B cell (primary cell): Measurements from ENCODE around the gene CD247. TPM values are rescaled to one million over a fixed set of nuclear protein-coding genes. Genes with fewer than 3 reads are reported as not detected.

Experiments
- ATAC-seq: fragments of 200-7000 bp; cut with Tn5 transposase; one replicate; pipeline ENCODE4 v1.10.0; 2021; ENCODE audit warnings: low read depth, mild to moderate bottlenecking, moderate number of reproducible peaks, moderate library complexity
- CTCF ChIA-PET: fragments of 350-600 bp; sonication (Branson Sonifier 250); formaldehyde crosslinking; loops from one replicate; lab custom pipeline; 2021; ENCODE audit warnings: antibody characterized with exemption, inconsistent platforms; lab: Charles Lee
- POLR2A ChIA-PET: fragments of 350-600 bp; sonication (Branson Sonifier 250); formaldehyde crosslinking; loops from one replicate; lab custom pipeline; 2021; ENCODE audit warnings: antibody characterized with exemption; lab: Charles Lee
- DNase-seq: peaks from one replicate; pipeline ENCODE4 v3.0.0; 2013
- H2AFZ ChIP-seq: 2 replicates; pipeline ENCODE4 v1.6.1; 2012; ENCODE audit warnings: mild to moderate bottlenecking, low read depth, low read length; ENCODE audit not compliant: insufficient read depth, poor library complexity, severe bottlenecking
- H3K27ac ChIP-seq, 2 donors: 1 replicate in 1 of 2; 2 replicates in 1 of 2; pipeline ENCODE4 v1.5.1; 2012 to 2013; ENCODE audit warnings: low read length in 2 of 2, mild to moderate bottlenecking in 2 of 2, moderate library complexity in 1 of 2
- H3K27me3 ChIP-seq, 4 experiments: fragments of 200-600 bp in 1 of 4; sonication (generic) in 1 of 4; replicated peaks in 1 of 4; 1 replicate in 2 of 4; 2 replicates in 2 of 4; pipeline versions ENCODE4 v1.6.1 to v1.7.0; 2013 to 2016; ENCODE audit warnings: low read length in 3 of 4, mild to moderate bottlenecking in 2 of 4, mixed read lengths in 1 of 4, moderate library complexity in 1 of 4; ENCODE audit not compliant: insufficient read depth in 4 of 4, control insufficient read depth in 3 of 4; ENCODE audit errors: control extremely low read depth in 1 of 4
- H3K36me3 ChIP-seq, 2 experiments: replicated peaks in 1 of 2; 1 replicate in 1 of 2; 2 replicates in 1 of 2; pipeline versions ENCODE4 v1.6.1 to v1.7.1; 2013; ENCODE audit warnings: low read length in 1 of 2; ENCODE audit not compliant: insufficient read depth in 2 of 2, control insufficient read depth in 1 of 2; ENCODE audit errors: control extremely low read depth in 1 of 2, extremely low read depth in 1 of 2
- H3K4me1 ChIP-seq, 2 donors: fragments of 200-600 bp in 1 of 2; sonication (generic) in 1 of 2; 1 replicate in 1 of 2; 2 replicates in 1 of 2; pipeline versions ENCODE4 v1.5.1 to v1.6.1; 2013 to 2017; ENCODE audit warnings: low read length in 2 of 2; ENCODE audit not compliant: control insufficient read depth in 2 of 2, insufficient read depth in 2 of 2
- H3K4me2 ChIP-seq: replicated peaks from 2 replicates; pipeline ENCODE3; 2012; ENCODE audit warnings: mild to moderate bottlenecking, low read depth, low read length; ENCODE audit not compliant: poor library complexity, severe bottlenecking
- H3K4me3 ChIP-seq, 5 experiments: fragments of 200-600 bp in 1 of 5; sonication (generic) in 1 of 5; 1 replicate in 3 of 5; 2 replicates in 2 of 5; pipeline versions ENCODE4 v1.5.1 to v1.7.0; 2011 to 2016; ENCODE audit warnings: low read length in 4 of 5, mild to moderate bottlenecking in 4 of 5, low read depth in 2 of 5, control low read depth in 1 of 5, moderate library complexity in 1 of 5; ENCODE audit not compliant: insufficient read depth in 1 of 5; ENCODE audit errors: control extremely low read depth in 1 of 5, extremely low read depth in 1 of 5
- H3K79me2 ChIP-seq: fragments of 200-600 bp; sonication (generic); one replicate; pipeline ENCODE4 v1.6.0; 2016; ENCODE audit warnings: low read length; ENCODE audit not compliant: control insufficient read depth, insufficient read depth
- H3K9ac ChIP-seq: fragments of 200-600 bp; sonication (generic); 2 replicates; pipeline ENCODE4 v1.6.1; 2017; ENCODE audit warnings: mild to moderate bottlenecking, low read length, moderate library complexity
- H3K9me3 ChIP-seq, 3 donors: one replicate each; pipeline versions ENCODE4 v1.6.1 to v1.7.1; 2013; ENCODE audit warnings: low read length in 2 of 3; ENCODE audit not compliant: control insufficient read depth in 2 of 3, insufficient read depth in 1 of 3; ENCODE audit errors: control extremely low read depth in 1 of 3
- H4K20me1 ChIP-seq: 2 replicates; pipeline ENCODE4 v1.6.0; 2012; ENCODE audit warnings: mild to moderate bottlenecking, low read length; ENCODE audit not compliant: insufficient read depth, control insufficient read depth, poor library complexity, severe bottlenecking
- H3K27ac Mint-ChIP-seq: one replicate; pipeline ENCODE4 v1.8.0; 2021; ENCODE audit warnings: mixed read lengths
- H3K27me3 Mint-ChIP-seq: one replicate; pipeline ENCODE4 v1.8.0; 2021; ENCODE audit warnings: mixed read lengths
- H3K4me1 Mint-ChIP-seq: one replicate; pipeline ENCODE4 v1.8.0; 2021; ENCODE audit warnings: mixed read lengths
- H3K4me3 Mint-ChIP-seq: one replicate; pipeline ENCODE4 v1.8.0; 2021; ENCODE audit warnings: mixed read lengths
- H3K9me3 Mint-ChIP-seq: one replicate; pipeline ENCODE4 v1.8.0; 2022; ENCODE audit warnings: mixed read lengths; ENCODE audit not compliant: insufficient read depth
- EZH2 ChIP-seq: IDR thresholded peaks from 2 replicates; pipeline ENCODE4 v1.6.1; 2012; ENCODE audit warnings: borderline replicate concordance, low read depth, mild to moderate bottlenecking, moderate library complexity, low read length; ENCODE audit not compliant: insufficient read depth, poor library complexity, severe bottlenecking
- WGBS: methylation state at CpG from one replicate; pipeline ENCODE4 v1.1.5; 2013; ENCODE audit warnings: missing lambda C conversion rate; ENCODE audit not compliant: insufficient coverage; 5-methylcytosine and 5-hydroxymethylcytosine counted together
- intact Hi-C: fragments of 100-400 bp; cut with micrococcal nuclease; formaldehyde crosslinking; loops from one replicate; pipeline ENCODE4 v1.10.0; 2022
- polyA plus RNA-seq: library from polyadenylated mRNA; depleted of rRNA; stranded (reverse); fragments of >200 nt; gene quantifications from 2 replicates; pipeline ENCODE4 v1.2.3, GENCODE V29; 2012
- total RNA-seq, 2 donors: library from RNA; stranded (reverse); fragments of 120-200 nt in 1 of 2; gene quantifications; 1 replicate in 1 of 2; 2 replicates in 1 of 2; pipeline versions ENCODE4 v1.2.3 to v1.2.4, GENCODE V29; 2013 to 2022
- TF ChIP-seq, protein P1 (sequence below): fragments of 200-600 bp; IDR thresholded peaks from one replicate; pipeline ENCODE4 v1.8.0; 2022; ENCODE audit warnings: antibody characterized with exemption, mild to moderate bottlenecking

The CD247 gene
- total and polyA plus RNA-seq, 2 donors (not counting 1 experiment from before 2014, with no cell fraction given): 2.5 to 10.8 TPM

DNA sequence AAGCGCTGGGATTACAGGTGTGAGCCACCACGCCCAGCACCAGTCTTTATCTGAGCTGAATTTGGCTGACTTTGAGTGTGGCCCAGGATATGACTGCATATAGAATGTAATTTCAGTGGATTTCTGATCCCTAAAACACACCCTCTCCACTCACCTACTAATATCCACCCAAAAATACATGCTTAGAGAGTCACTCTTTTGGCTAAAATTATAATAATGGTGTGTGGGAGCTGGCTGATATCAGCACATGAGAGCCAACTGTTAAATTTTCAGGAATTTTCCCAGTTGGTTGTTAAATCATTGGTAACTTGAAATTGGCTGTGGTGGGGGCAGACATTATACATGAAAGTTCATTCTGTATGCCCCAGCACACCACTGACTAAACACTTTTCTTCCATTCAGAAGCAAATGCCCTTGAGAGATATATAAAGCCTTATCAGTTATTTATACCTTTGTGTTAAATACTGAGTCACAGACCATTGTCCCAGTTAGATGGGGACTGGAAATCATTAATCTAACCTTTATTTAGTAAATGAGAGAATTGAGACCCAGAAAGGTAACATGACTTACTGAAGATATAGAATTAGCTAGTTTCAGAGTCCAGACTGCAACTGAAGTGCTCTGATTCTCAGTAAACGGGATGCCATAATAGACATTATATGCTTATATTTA, 9.9 kb upstream of the CD247 start:
- TF ChIP-seq, protein P1, sequence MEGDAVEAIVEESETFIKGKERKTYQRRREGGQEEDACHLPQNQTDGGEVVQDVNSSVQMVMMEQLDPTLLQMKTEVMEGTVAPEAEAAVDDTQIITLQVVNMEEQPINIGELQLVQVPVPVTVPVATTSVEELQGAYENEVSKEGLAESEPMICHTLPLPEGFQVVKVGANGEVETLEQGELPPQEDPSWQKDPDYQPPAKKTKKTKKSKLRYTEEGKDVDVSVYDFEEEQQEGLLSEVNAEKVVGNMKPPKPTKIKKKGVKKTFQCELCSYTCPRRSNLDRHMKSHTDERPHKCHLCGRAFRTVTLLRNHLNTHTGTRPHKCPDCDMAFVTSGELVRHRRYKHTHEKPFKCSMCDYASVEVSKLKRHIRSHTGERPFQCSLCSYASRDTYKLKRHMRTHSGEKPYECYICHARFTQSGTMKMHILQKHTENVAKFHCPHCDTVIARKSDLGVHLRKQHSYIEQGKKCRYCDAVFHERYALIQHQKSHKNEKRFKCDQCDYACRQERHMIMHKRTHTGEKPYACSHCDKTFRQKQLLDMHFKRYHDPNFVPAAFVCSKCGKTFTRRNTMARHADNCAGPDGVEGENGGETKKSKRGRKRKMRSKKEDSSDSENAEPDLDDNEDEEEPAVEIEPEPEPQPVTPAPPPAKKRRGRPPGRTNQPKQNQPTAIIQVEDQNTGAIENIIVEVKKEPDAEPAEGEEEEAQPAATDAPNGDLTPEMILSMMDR: no peak
- no peak for TF ChIP-seq EZH2
- no peaks in the 10 kb centered on the region for H3K4me1 Mint-ChIP-seq

DNA sequence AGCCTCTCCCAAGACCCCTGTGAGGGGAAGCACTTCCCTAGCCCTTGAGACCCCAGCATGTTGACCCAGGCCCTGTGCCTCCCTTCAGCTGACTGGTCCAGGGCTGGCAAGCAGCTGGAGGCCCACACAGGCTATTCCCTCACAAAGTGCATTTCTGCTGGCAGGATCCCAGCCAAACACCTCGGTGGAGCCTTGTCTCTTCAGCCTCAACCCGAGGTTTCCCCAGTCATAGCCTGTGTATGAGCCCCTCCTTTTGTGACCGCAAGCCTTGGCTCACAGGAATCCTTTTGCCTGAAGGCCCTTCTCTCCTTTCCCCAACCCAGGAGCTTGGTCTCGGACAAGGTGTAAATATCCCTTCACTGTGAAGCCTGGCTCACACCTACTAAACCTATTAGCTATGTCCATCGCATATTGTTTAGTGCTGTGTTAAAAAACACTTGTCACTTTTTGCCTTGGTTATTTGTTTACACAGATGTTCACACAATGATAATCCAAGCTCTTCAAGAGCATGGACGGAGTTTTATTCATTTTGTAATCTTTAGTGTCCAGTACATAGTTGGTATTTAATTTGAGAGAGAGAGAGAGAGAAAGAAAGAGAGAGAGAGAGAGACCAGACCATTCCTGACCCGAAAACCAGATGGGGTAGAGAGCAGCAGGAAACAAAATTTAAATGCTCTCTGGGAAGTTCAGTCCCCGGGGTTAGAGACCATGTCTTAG, 8.5 kb upstream of the CD247 start:
- Mint-ChIP-seq H3K9me3 (peaks cover 10% of the 10 kb centered on the region), H3K4me3 (no peak overlapping the region), H3K27ac (no peak overlapping the region), H3K4me1 (no peaks in the 10 kb centered on the region), H3K27me3 (peaks cover 26% of the 10 kb centered on the region)
- no peaks in the 10 kb centered on the region for H3K4me1 ChIP-seq
- no peaks in the 10 kb centered on the region for H3K79me2 ChIP-seq
- H3K27me3 ChIP-seq: peaks cover 0 to 4% (median 0%) of the 10 kb centered on the region in 4 experiments
- WGBS: 77% methylated on average over 4 of the region's 8 CpGs
- POLR2A ChIA-PET: no interaction called here
- intact Hi-C loops: no loop called here
- no peak overlapping the region for H3K27ac ChIP-seq
- no peak for ATAC-seq
- H4K20me1 ChIP-seq: no peaks in the 10 kb centered on the region
- H3K4me3 ChIP-seq: no peak overlapping the region
- H3K9me3 ChIP-seq: peaks cover 0 to 5% (median 3%) of the 10 kb centered on the region in 3 donors
- CTCF ChIA-PET: interaction anchor here (1.2 kb wide), 1 partner anchor 468 kb away, joined by 3 read pairs; no protein-coding TSS in a partner anchor
- TF ChIP-seq, protein P1: no peak
- TF ChIP-seq EZH2: no peak
- no peak overlapping the region for H2AFZ ChIP-seq
- no peak overlapping the region for H3K4me2 ChIP-seq
- H3K36me3 ChIP-seq: no peaks in the 10 kb centered on the region
- DNase-seq: no peak
- H3K9ac ChIP-seq: no peak overlapping the region

More for the DNA sequence above, 9.9 kb upstream of the CD247 start:
- Mint-ChIP-seq H3K27ac (no peak overlapping the region), H3K4me3 (no peak overlapping the region), H3K9me3 (peaks cover 10% of the 10 kb centered on the region), H3K27me3 (peaks cover 19% of the 10 kb centered on the region)
- DNase-seq: no peak
- no peaks in the 10 kb centered on the region for H4K20me1 ChIP-seq
- POLR2A ChIA-PET: no interaction called here
- no peak overlapping the region for H3K4me2 ChIP-seq
- no peaks in the 10 kb centered on the region for H3K36me3 ChIP-seq
- CTCF ChIA-PET: no interaction called here
- peaks cover 0 to 4% (median 3%) of the 10 kb centered on the region in 3 donors for H3K9me3 ChIP-seq
- H3K4me3 ChIP-seq: no peak overlapping the region
- no peak for ATAC-seq
- H3K4me1 ChIP-seq: no peaks in the 10 kb centered on the region
- H3K79me2 ChIP-seq: no peaks in the 10 kb centered on the region
- WGBS: 80% methylated on average over 2 of the region's 3 CpGs
- H2AFZ ChIP-seq: no peak overlapping the region
- H3K27ac ChIP-seq: no peak overlapping the region
- peaks cover 0 to 5% (median 0%) of the 10 kb centered on the region in 4 experiments for H3K27me3 ChIP-seq
- intact Hi-C loops: no loop called here
- H3K9ac ChIP-seq: no peak overlapping the region
